GM13976 (cell line): Measurements from ENCODE around the gene MINDY3.

ENCODE experiments used
- DNase-seq: peaks from one replicate; pipeline ENCODE4 v3.0.0; 2012; ENCODE audit warnings: low spot score
- in situ Hi-C: fragments of 300-500 bp; cut with MboI; formaldehyde crosslinking; loops from one replicate; pipeline ENCODE4 v1.12.0; 2022; ENCODE audit warnings: low sequenced_read_pairs, mixed read lengths, inconsistent platforms; ENCODE audit not compliant: unreplicated experiment
- TF ChIP-seq, protein P1 (sequence below): IDR thresholded peaks from 2 replicates; pipeline ENCODE4 v1.5.1; 2012; ENCODE audit warnings: borderline replicate concordance, mild to moderate bottlenecking; ENCODE audit not compliant: insufficient read depth; ENCODE audit errors: extremely low read depth, missing control alignments, control extremely low read depth

Gene MINDY3

DNA sequence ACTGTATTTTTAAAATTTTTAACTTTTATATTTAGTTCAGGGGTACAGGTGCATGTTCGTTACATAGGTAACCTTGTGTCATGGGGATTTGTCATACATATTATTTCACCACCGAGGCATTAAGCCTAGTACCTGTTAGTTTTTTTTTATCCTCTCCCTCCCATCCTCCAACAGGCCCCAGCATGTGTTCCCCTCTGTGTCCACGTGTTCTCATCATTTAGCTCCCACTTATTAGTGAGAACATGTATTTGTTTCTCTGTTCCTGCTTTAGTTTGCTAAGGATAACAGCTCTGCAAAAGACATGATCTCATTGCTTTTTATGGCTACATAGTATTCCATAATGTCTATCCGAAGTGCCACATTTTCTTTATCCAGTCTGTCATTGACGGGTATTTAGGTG lies 118.2 kb downstream of the MINDY3 start:
- no peak for DNase-seq
- in situ Hi-C loops = no loop called here
- TF ChIP-seq, protein P1, sequence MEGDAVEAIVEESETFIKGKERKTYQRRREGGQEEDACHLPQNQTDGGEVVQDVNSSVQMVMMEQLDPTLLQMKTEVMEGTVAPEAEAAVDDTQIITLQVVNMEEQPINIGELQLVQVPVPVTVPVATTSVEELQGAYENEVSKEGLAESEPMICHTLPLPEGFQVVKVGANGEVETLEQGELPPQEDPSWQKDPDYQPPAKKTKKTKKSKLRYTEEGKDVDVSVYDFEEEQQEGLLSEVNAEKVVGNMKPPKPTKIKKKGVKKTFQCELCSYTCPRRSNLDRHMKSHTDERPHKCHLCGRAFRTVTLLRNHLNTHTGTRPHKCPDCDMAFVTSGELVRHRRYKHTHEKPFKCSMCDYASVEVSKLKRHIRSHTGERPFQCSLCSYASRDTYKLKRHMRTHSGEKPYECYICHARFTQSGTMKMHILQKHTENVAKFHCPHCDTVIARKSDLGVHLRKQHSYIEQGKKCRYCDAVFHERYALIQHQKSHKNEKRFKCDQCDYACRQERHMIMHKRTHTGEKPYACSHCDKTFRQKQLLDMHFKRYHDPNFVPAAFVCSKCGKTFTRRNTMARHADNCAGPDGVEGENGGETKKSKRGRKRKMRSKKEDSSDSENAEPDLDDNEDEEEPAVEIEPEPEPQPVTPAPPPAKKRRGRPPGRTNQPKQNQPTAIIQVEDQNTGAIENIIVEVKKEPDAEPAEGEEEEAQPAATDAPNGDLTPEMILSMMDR = no peak

DNA sequence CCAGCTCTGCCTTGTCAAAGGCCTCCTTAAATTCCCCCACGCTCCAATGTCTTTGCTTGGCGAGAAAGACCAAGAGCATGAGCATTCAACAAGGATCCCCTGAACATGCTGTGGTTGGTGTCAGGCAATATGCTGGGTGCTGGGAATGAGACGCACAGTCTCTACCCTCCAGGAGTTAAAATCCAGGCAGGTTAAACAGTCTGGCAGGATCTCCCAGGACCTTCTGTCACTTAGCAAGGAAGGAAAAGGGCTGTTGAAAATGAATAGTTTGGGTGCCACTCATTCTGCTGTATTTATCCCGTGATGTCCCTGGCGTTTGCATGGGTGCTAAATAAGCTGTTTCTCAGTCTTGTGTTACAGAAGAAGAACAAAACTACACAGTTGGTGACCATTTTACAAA lies 118.7 kb downstream of the MINDY3 start:
- DNase-seq = no peak
- in situ Hi-C loops = no loop called here
- TF ChIP-seq, protein P1 = no peak

DNA sequence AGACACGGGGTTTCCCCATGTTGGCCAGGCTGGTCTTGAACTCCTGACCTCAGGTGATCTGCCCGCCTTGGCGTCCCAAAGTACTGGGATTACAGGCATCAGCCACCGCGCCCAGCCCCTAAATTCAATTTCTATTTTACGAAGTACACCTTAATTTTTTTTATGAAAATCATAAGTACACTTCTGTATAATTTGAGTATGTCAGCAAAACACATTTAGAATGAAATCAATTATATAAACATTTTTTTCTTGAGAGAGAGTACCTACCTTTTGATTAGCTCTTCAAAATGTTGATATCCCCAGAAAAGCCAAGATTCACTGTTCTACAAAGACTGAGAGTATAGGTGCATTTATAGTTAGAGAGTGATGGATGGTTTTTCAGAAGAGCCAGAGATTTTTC lies 120.0 kb downstream of the MINDY3 start:
- DNase-seq = no peak
- in situ Hi-C loops = no loop called here
- TF ChIP-seq, protein P1 = no peak

DNA sequence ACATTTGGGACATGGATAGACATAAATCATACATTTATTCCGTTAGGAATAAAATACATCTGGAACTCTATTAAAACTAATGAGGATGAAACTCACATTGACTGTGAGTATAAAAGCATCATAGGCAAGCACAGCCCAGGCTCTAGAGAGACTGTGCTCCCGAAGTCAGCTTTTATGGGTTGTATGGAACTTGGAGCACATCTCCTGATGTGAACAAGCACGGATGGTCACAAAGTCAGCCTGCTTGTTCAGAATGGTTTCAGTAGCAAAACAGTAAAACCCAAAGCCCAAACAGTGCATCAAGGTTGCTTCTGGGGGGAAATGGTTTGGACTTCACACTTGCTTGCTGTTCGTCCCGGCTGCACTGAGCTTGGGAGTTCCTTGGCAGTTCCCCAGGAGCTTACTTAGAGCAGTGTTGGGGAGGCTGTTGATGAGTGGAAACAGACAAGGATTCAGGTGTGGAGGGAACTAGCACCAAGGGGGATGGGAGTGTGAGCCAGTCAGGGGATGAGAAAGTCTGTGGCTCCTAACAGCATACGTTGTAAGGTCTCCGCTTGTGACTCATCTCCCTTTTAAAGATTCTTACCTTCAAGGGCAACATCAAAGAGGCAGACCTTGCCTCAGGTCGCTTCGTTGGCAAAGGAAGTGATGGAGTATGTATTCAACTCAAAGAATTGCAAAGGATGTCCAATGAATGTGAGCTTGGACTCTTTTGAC lies 120.9 kb downstream of the MINDY3 start:
- in situ Hi-C loops = no loop called here
- no peak for DNase-seq
- TF ChIP-seq, protein P1 = no peak

DNA sequence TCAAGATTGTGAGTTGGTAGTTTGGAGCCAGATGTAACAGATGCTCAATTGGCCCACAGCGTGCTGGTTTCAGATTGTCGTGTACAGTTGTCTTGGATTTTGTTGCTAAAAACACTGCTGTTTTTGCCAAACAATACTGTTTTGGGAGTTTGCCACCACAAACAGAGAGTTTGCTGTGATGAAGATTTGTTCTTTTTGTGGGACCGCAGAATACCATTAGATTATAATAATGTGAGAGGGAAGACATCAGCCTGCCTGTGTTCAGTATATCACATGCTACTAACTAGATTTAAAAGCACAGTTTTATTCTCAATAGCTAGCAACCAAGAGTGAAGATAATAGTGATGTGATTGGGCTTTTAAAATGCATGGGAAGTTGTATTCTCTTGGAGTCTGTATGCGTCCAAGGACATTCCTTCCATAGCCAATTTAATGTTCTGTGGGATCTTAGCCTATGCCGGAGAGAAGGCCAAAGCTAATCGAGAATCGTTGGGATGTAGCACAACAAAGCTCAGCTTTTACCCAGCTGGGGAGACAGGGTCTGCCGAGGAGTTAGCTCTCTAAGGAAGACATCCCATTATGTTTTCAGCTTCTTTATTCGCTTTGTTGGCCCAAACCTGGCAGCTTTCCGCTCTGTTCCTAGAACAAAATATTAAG lies 121.9 kb downstream of the MINDY3 start:
- TF ChIP-seq, protein P1 = no peak
- no peak for DNase-seq
- in situ Hi-C loops = no loop called here

DNA sequence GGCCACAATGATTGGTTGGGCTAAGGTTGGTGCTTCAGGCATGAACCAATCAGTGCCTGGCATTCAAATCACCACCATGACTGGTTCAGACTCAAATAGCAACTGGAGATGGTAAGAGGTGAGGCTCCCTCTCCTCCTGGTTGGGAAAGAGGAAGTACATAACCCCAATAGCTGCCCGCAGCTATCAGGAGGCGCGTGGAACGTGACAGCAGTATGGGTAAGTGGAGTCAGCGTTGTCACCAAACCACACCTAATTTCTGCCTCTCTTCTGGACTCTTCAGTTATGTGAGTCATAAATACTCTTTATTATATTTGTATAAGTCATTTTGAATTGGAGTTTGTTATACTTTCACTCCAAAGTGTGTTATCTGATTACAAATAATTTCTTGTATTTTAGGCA lies 122.7 kb downstream of the MINDY3 start:
- DNase-seq = no peak
- TF ChIP-seq, protein P1 = no peak
- in situ Hi-C loops = no loop called here

DNA sequence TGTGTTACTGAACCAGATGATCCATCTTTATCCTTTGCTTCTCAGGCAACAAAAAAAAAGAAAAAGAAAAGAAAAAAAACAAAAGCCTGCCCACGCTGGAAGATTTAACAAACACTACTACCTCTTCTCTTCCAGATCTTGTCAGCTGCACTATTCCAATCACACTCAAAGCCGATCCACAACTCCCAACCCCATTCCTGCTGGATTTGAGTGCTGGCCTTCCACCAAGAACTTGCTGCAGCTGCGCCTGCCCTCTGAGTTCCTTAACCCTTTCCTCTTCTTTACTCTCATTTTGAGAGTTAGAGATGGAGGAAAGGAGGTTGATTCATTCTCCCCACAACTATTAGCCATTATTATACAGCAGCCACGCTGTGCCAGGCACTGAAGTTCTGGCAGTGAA lies 124.5 kb downstream of the MINDY3 start:
- in situ Hi-C loops = no loop called here
- no peak for DNase-seq
- TF ChIP-seq, protein P1 = no peak
